GM12891 (cell line): ENCODE results near the gene GAREM1.

Experiments used
- POLR2A ChIP-seq: IDR thresholded peaks from 2 replicates; pipeline ENCODE4 v1.6.1; 2011; ENCODE audit warnings: low read depth, low read length, control low read depth
- POLR2AphosphoS5 ChIP-seq: IDR thresholded peaks from 2 replicates; pipeline ENCODE4 v1.6.1; 2011; ENCODE audit warnings: low read depth, low read length, control low read depth

DNA sequence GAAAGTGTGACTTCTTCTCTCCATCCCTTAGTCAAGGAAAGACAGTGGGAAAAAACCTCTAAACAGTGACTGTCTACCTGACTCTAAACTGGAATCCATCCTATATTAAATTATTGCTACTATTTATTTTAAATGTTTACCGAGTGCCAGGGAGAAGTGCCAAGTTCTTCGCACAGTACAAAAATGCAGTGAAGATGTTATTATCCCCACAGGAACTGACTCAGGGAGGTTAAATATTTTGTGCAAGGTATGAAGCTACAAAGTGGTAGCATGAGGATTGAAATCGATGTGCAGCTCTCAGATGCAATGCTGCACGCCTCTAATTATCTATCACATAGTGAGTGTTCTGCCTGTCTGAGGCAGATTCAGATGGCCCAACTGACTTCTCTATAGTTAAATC, 189.8 kb downstream of the GAREM1 start:
- no peak for TF ChIP-seq POLR2A
- TF ChIP-seq POLR2AphosphoS5: no peak
